NCI-H1930 (cell line): ENCODE measurements around the gene YWHAQ.
"Not testable (repeated sequence)": the region's sequence is repeated elsewhere in the genome, so short reads cannot be mapped to it uniquely, and the experiment has no call there.

Experiments
- DNase-seq, 2 experiments: peaks; one replicate each; lab custom pipeline; 2025; lab: John Stamatoyannopoulos, UW

YWHAQ gene

GRCh38 chr2:9552219-9553178 lies 78.3 kb downstream of the YWHAQ start:
- no peak for DNase-seq

GRCh38 chr2:9550859-9551391 lies 79.9 kb downstream of the YWHAQ start:
- not testable (repeated sequence) for DNase-seq

- no peak for DNase-seq
These were observed 81.4 kb downstream of the YWHAQ start for GRCh38 chr2:9549420-9549819.

- DNase-seq, result no peak
These were observed 82.3 kb downstream of the YWHAQ start for GRCh38 chr2:9548506-9548905.

- no peak for DNase-seq
These were observed 83.4 kb downstream of the YWHAQ start for GRCh38 chr2:9547262-9547991.

- no peak for DNase-seq
These were observed 85.3 kb downstream of the YWHAQ start for GRCh38 chr2:9545502-9545901.

GRCh38 chr2:9543557-9543956 lies 87.2 kb downstream of the YWHAQ start:
- no peak for DNase-seq

GRCh38 chr2:9539531-9539930 lies 91.3 kb downstream of the YWHAQ start:
- no peak for DNase-seq

- no peak for DNase-seq
These were observed 92.7 kb downstream of the YWHAQ start for GRCh38 chr2:9538000-9538507.

GRCh38 chr2:9536504-9536903 lies 94.3 kb downstream of the YWHAQ start:
- no peak for DNase-seq

- DNase-seq, result no peak
These were observed 95.6 kb downstream of the YWHAQ start for GRCh38 chr2:9535177-9535576.
